HepG2 (cell line): ENCODE measurements around the gene CCS.

Source experiments
- ELF3 ChIP-seq: IDR thresholded peaks from 2 replicates; pipeline ENCODE4 v1.6.1; 2016; ENCODE audit warnings: missing genetic modification reagents, missing compliant biosample characterization
- HMGA1 ChIP-seq: sonication (generic); formaldehyde crosslinking; conservative IDR thresholded peaks from 2 replicates; pipeline ENCODE4 v1.4.0; 2020; ENCODE audit warnings: missing genetic modification reagents
- REL ChIP-seq: sonication (generic); formaldehyde crosslinking; conservative IDR thresholded peaks from 2 replicates; pipeline ENCODE4 v1.8.0; 2022; ENCODE audit warnings: mild to moderate bottlenecking, missing genetic modification reagents, moderate library complexity
- RFX5 ChIP-seq: IDR thresholded peaks from 2 replicates; pipeline ENCODE4 v1.6.1; 2011; ENCODE audit warnings: low read depth, low read length, improper control_type of control experiment
- RFXANK ChIP-seq: IDR thresholded peaks from 2 replicates; pipeline ENCODE4 v1.6.1; 2016
- SNRNP70 ChIP-seq: fragments of 200-400 bp; formaldehyde crosslinking; IDR thresholded peaks from 2 replicates; pipeline ENCODE4 v1.6.1; 2017; ENCODE audit warnings: mild to moderate bottlenecking, low read depth, low read length, moderate library complexity
- ZBTB25 ChIP-seq: IDR thresholded peaks from 2 replicates; pipeline ENCODE4 v1.6.1; 2018; ENCODE audit warnings: missing genetic modification reagents

- TF ChIP-seq SNRNP70 (no peak), RFXANK (no peak), ZBTB25 (CRISPR knock-in tag) (no peak), RFX5 (no peak), HMGA1 (CRISPR knock-in tag) (no peak), ELF3 (no peak), REL (CRISPR knock-in tag) (no peak)
Observed at GRCh38 chr11:66646828-66647227, 53.8 kb downstream of the CCS start.
